Stomach (tissue), 4 donors: Measurements from ENCODE around the gene MARCHF9.
A peak's percentile ranks its signal among the peaks of the same experiment; 100 is the strongest.

Experiments used
- EP300 ChIP-seq: sonication (generic); formaldehyde crosslinking; IDR thresholded peaks from one replicate; pipeline ENCODE4 v1.6.1; 2017; ENCODE audit warnings: antibody characterized with exemption
- POLR2A ChIP-seq, 4 donors: fragments of 450-650 bp; IDR thresholded peaks; one replicate each; pipeline ENCODE4 v1.6.1; 2016; ENCODE audit warnings: antibody characterized with exemption in 4 of 4, control low read depth in 2 of 4, mild to moderate bottlenecking in 1 of 4, moderate library complexity in 1 of 4
- POLR2AphosphoS5 ChIP-seq, 3 donors: sonication (generic); formaldehyde crosslinking; IDR thresholded peaks; one replicate each; pipeline ENCODE4 v1.6.1; 2016; ENCODE audit warnings: antibody characterized with exemption in 3 of 3
- TF ChIP-seq, protein P1 (sequence below), 7 experiments: fragments of 450-650 bp in 4 of 7; fragments of 200-600 bp in 3 of 7; sonication (generic) in 3 of 7; IDR thresholded peaks; one replicate each; pipeline ENCODE4 v1.5.1; 2016 to 2019; ENCODE audit warnings: antibody characterized with exemption in 7 of 7, control low read depth in 2 of 7, mild to moderate bottlenecking in 1 of 7

DNA sequence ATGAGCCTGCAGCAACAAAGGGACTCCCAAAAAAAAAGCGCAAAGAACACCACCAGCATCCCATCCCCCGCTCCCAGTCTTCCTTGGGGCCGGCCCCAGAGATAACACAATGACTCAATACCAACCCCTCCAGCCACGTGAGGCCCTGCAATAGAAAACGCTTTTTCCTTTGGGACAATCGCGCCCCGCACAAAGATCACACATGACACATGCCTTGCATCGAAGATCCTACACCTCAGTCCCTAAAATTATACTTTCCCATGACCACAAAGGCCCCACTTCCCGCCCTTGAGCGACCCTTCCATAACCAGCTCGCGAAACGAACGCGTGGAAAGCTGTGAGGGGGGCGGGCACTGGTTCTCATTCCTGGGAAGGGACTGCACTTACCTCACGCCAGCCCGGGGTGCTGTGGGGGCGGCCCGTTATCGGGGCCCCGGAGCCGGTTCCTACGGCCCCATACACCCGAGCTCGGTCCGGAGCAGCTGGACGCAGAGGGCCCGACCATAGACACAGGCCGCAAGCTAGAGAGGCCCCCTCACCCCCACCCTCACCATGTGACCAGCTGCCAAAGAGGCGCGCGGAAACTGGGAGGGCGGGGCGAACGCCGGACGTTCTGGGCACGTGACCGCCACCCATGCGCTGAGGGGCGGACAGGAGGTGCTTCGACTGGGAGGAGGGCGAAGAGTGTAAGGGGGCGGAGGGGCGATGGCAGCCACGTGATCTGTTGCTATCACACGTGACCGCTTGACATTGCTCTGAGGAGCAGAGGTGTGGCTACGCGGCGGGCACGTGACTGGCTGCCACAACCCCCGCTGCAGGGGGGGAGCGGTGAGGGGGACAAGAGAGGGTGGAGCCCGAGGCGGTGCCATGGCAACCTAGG is 2.9 kb upstream of the MARCHF9 start, which contains the start of gene CDK4:
- TF ChIP-seq, protein P1, sequence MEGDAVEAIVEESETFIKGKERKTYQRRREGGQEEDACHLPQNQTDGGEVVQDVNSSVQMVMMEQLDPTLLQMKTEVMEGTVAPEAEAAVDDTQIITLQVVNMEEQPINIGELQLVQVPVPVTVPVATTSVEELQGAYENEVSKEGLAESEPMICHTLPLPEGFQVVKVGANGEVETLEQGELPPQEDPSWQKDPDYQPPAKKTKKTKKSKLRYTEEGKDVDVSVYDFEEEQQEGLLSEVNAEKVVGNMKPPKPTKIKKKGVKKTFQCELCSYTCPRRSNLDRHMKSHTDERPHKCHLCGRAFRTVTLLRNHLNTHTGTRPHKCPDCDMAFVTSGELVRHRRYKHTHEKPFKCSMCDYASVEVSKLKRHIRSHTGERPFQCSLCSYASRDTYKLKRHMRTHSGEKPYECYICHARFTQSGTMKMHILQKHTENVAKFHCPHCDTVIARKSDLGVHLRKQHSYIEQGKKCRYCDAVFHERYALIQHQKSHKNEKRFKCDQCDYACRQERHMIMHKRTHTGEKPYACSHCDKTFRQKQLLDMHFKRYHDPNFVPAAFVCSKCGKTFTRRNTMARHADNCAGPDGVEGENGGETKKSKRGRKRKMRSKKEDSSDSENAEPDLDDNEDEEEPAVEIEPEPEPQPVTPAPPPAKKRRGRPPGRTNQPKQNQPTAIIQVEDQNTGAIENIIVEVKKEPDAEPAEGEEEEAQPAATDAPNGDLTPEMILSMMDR (IDR thresholded peaks at IDR 0.05), result no peak
- TF ChIP-seq POLR2A (IDR thresholded peaks at IDR 0.05) (peak in 1 of 4 donors; percentile 62), POLR2AphosphoS5 (IDR thresholded peaks at IDR 0.05) (peak; percentile 81 to 97 (median 94)), EP300 (no peak)
